Nephron (organoid): ENCODE results near the gene MSANTD1.

Experiments
- H3K27ac Mint-ChIP-seq, 3 experiments: 2 replicates each; pipeline ENCODE4 v1.8.0; 2020; ENCODE audit warnings: mixed read lengths in 3 of 3, mild to moderate bottlenecking in 2 of 3, moderate library complexity in 1 of 3
- H3K27me3 Mint-ChIP-seq: 2 replicates; pipeline ENCODE4 v1.8.0; 2021; ENCODE audit warnings: low read depth, mild to moderate bottlenecking, moderate library complexity, mixed read lengths
- H3K36me3 Mint-ChIP-seq: 2 replicates; pipeline ENCODE4 v1.8.0; 2020; ENCODE audit warnings: low read depth, mixed read lengths
- H3K4me1 Mint-ChIP-seq: 2 replicates; pipeline ENCODE4 v1.8.0; 2020; ENCODE audit warnings: mixed read lengths
- H3K4me3 Mint-ChIP-seq, 3 experiments: 2 replicates each; pipeline ENCODE4 v1.8.0; 2020; ENCODE audit warnings: mild to moderate bottlenecking in 3 of 3, mixed read lengths in 3 of 3, moderate library complexity in 2 of 3
- H3K9me3 Mint-ChIP-seq: 2 replicates; pipeline ENCODE4 v1.8.0; 2020; ENCODE audit warnings: mixed read lengths
- CTCF ChIP-seq, 3 experiments: fragments of 200-600 bp; sonication (generic); IDR thresholded peaks; one replicate each; pipeline ENCODE4 v1.5.0; 2021; ENCODE audit warnings: antibody characterized with exemption in 3 of 3; ENCODE audit not compliant: unreplicated experiment in 3 of 3

MSANTD1 gene

GRCh38 chr4:3252480-3252828, 3.5 kb downstream of the MSANTD1 start:
- Mint-ChIP-seq H3K27me3 (no peaks in the 10 kb centered on the region), H3K27ac (no peak overlapping the region), H3K4me1 (no peaks in the 10 kb centered on the region), H3K9me3 (no peaks in the 10 kb centered on the region), H3K4me3 (no peak overlapping the region), H3K36me3 (no peaks in the 10 kb centered on the region)
- TF ChIP-seq CTCF (IDR thresholded peaks at IDR 0.05; ENCODE audit: unreplicated experiment in 3 of 3) = no peak

- TF ChIP-seq CTCF (IDR thresholded peaks at IDR 0.05; ENCODE audit: unreplicated experiment in 3 of 3) = no peak
- H3K27me3 Mint-ChIP-seq = no peaks in the 10 kb centered on the region
- no peaks in the 10 kb centered on the region for H3K36me3 Mint-ChIP-seq
- no peaks in the 10 kb centered on the region for H3K4me1 Mint-ChIP-seq
- no peaks in the 10 kb centered on the region for H3K9me3 Mint-ChIP-seq
- H3K27ac Mint-ChIP-seq = no peak overlapping the region
- H3K4me3 Mint-ChIP-seq = no peak overlapping the region
Observed at GRCh38 chr4:3252831-3253641, 4.1 kb downstream of the MSANTD1 start.

- no peak for TF ChIP-seq CTCF (IDR thresholded peaks at IDR 0.05; ENCODE audit: unreplicated experiment in 3 of 3)
- H3K9me3 Mint-ChIP-seq = no peaks in the 10 kb centered on the region
- H3K27me3 Mint-ChIP-seq = no peaks in the 10 kb centered on the region
- no peaks in the 10 kb centered on the region for H3K4me1 Mint-ChIP-seq
- H3K36me3 Mint-ChIP-seq = no peaks in the 10 kb centered on the region
- no peak overlapping the region for H3K27ac Mint-ChIP-seq
- H3K4me3 Mint-ChIP-seq = no peak overlapping the region
Observed at GRCh38 chr4:3253808-3254207, 4.8 kb downstream of the MSANTD1 start.

GRCh38 chr4:3254302-3255131, 5.6 kb downstream of the MSANTD1 start:
- H3K36me3 Mint-ChIP-seq = no peaks in the 10 kb centered on the region
- H3K4me3 Mint-ChIP-seq = no peak overlapping the region
- no peaks in the 10 kb centered on the region for H3K9me3 Mint-ChIP-seq
- no peak for TF ChIP-seq CTCF (IDR thresholded peaks at IDR 0.05; ENCODE audit: unreplicated experiment in 3 of 3)
- no peak overlapping the region for H3K27ac Mint-ChIP-seq
- no peaks in the 10 kb centered on the region for H3K4me1 Mint-ChIP-seq
- H3K27me3 Mint-ChIP-seq = no peaks in the 10 kb centered on the region

GRCh38 chr4:3255611-3256186, 6.7 kb downstream of the MSANTD1 start:
- Mint-ChIP-seq H3K9me3 (no peaks in the 10 kb centered on the region), H3K36me3 (no peaks in the 10 kb centered on the region), H3K27me3 (no peaks in the 10 kb centered on the region), H3K27ac (no peak overlapping the region), H3K4me3 (no peak overlapping the region), H3K4me1 (no peaks in the 10 kb centered on the region)
- TF ChIP-seq CTCF (IDR thresholded peaks at IDR 0.05; ENCODE audit: unreplicated experiment in 3 of 3) = no peak
